Loucy (cell line): ENCODE measurements around the gene B3GLCT.

ENCODE experiments used
- H2AFZ ChIP-seq: fragments of 200-600 bp; sonication (generic); 2 replicates; pipeline ENCODE4 v1.6.0; 2016; ENCODE audit warnings: antibody characterized with exemption, mild to moderate bottlenecking, low read length, moderate library complexity
- H3F3A ChIP-seq: fragments of 200-600 bp; 2 replicates; pipeline ENCODE4 v1.6.0; 2016; ENCODE audit warnings: antibody characterized with exemption, low read depth, mild to moderate bottlenecking
- H3K27me3 ChIP-seq: fragments of 200-600 bp; sonication (generic); 2 replicates; pipeline ENCODE4 v1.6.1; 2014; ENCODE audit warnings: low read length, mild to moderate bottlenecking; ENCODE audit not compliant: insufficient read depth, poor library complexity, severe bottlenecking
- H3K36me3 ChIP-seq: fragments of 200-600 bp; sonication (generic); 2 replicates; pipeline ENCODE4 v1.6.1; 2016; ENCODE audit warnings: low read length; ENCODE audit not compliant: insufficient read depth
- H3K4me1 ChIP-seq: fragments of 200-600 bp; sonication (generic); 2 replicates; pipeline ENCODE4 v1.5.1; 2014; ENCODE audit warnings: low read length, mild to moderate bottlenecking; ENCODE audit not compliant: insufficient read depth, poor library complexity, severe bottlenecking
- H3K4me2 ChIP-seq: fragments of 200-600 bp; sonication (generic); 2 replicates; pipeline ENCODE4 v1.6.0; 2014; ENCODE audit warnings: antibody characterized with exemption, low read length, low read depth, mild to moderate bottlenecking; ENCODE audit not compliant: poor library complexity, severe bottlenecking
- H3K4me3 ChIP-seq: fragments of 200-600 bp; sonication (generic); 2 replicates; pipeline ENCODE4 v1.5.1; 2014; ENCODE audit warnings: low read length, mild to moderate bottlenecking, mixed read lengths; ENCODE audit not compliant: poor library complexity, severe bottlenecking
- H3K79me2 ChIP-seq: fragments of 200-600 bp; sonication (generic); 2 replicates; pipeline ENCODE4 v1.6.1; 2014; ENCODE audit warnings: low read length; ENCODE audit not compliant: insufficient read depth
- H3K9ac ChIP-seq: fragments of 200-600 bp; sonication (generic); 2 replicates; pipeline ENCODE4 v1.6.0; 2014; ENCODE audit warnings: mild to moderate bottlenecking, low read depth, low read length, moderate library complexity; ENCODE audit not compliant: poor library complexity, severe bottlenecking
- H3K9me2 ChIP-seq: fragments of 200-600 bp; sonication (generic); replicated peaks from 2 replicates; pipeline ENCODE4 v1.6.1; 2016; ENCODE audit warnings: low read depth, low read length, mixed read lengths
- H3K9me3 ChIP-seq: fragments of 200-600 bp; sonication (generic); 2 replicates; pipeline ENCODE4 v1.6.1; 2014; ENCODE audit warnings: mild to moderate bottlenecking, antibody characterized with exemption, low read length, low read depth; ENCODE audit not compliant: insufficient read depth
- H4K20me1 ChIP-seq: fragments of 200-600 bp; sonication (generic); 2 replicates; pipeline ENCODE4 v1.6.0; 2014; ENCODE audit warnings: antibody characterized with exemption, low read length, mild to moderate bottlenecking; ENCODE audit not compliant: insufficient read depth, poor library complexity, severe bottlenecking
- EZH2phosphoT487 ChIP-seq: fragments of 200-600 bp; IDR thresholded peaks from 2 replicates; pipeline ENCODE4 v1.6.1; 2018; ENCODE audit warnings: antibody characterized with exemption, mild to moderate bottlenecking, moderate library complexity, borderline replicate concordance
- TF ChIP-seq, protein P1 (sequence below): fragments of 200-600 bp; sonication (generic); conservative IDR thresholded peaks from 2 replicates; pipeline ENCODE4 v1.5.1; 2014; ENCODE audit warnings: mild to moderate bottlenecking, antibody characterized with exemption, low read length

The B3GLCT gene

DNA sequence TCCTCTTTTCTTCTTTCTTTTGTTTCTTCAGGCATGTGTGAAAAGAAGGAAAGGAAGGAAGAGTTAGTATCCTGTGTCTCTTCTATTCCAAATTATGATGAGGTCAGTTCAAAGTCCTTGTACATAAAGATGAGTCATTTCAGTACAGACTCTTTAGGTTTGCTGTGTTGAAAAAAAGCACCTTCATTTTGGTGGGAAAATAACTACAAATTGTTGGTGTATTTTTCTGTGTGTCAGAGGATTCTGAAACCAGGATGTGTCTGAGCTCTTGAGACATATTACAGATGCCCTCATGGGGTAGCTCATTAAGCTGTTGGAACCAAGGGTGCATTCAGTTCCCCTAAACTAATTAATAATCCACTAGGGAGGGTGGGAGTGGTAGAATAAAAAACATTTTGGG lies 32.3 kb upstream of the B3GLCT start:
- Histone ChIP-seq H3K9me3 (no peaks in the 10 kb centered on the region), H3K36me3 (no peaks in the 10 kb centered on the region), H3K4me1 (peaks cover 11% of the 10 kb centered on the region), H3K27me3 (no peaks in the 10 kb centered on the region), H2AFZ (no peak overlapping the region), H3K9me2 (no peaks in the 10 kb centered on the region), H3F3A (no peaks in the 10 kb centered on the region), H3K4me2 (no peak overlapping the region), H4K20me1 (no peaks in the 10 kb centered on the region), H3K4me3 (no peak overlapping the region), H3K9ac (no peak overlapping the region), H3K79me2 (peaks cover 9% of the 10 kb centered on the region; the same call in 1 of the 2 replicates)
- TF ChIP-seq, protein P1, sequence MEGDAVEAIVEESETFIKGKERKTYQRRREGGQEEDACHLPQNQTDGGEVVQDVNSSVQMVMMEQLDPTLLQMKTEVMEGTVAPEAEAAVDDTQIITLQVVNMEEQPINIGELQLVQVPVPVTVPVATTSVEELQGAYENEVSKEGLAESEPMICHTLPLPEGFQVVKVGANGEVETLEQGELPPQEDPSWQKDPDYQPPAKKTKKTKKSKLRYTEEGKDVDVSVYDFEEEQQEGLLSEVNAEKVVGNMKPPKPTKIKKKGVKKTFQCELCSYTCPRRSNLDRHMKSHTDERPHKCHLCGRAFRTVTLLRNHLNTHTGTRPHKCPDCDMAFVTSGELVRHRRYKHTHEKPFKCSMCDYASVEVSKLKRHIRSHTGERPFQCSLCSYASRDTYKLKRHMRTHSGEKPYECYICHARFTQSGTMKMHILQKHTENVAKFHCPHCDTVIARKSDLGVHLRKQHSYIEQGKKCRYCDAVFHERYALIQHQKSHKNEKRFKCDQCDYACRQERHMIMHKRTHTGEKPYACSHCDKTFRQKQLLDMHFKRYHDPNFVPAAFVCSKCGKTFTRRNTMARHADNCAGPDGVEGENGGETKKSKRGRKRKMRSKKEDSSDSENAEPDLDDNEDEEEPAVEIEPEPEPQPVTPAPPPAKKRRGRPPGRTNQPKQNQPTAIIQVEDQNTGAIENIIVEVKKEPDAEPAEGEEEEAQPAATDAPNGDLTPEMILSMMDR, result no peak

DNA sequence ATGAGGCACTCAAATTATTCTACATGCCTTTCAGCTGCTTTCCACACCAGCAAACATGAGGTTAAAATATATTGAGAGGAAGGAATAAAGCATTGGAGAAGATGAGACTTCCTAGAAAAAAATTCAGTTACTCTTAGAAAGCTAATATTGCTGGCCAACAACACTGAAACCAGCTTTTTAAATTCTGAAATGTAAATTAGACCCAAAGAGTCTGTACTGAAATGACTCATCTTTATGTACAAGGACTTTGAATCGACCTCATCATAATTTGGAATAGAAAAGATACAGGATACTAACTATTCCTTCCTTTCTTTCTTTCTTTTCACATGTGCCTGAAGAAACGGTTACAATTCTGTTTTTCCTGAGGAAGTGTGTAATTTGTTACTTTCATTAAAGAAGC lies 31.6 kb upstream of the B3GLCT start:
- no peak for TF ChIP-seq EZH2phosphoT487
- TF ChIP-seq, protein P1, result no peak
- Histone ChIP-seq H3K36me3 (no peaks in the 10 kb centered on the region), H3K79me2 (peaks cover 4% of the 10 kb centered on the region; the same call in 1 of the 2 replicates), H3K9me3 (no peaks in the 10 kb centered on the region), H3K27me3 (no peaks in the 10 kb centered on the region), H3K4me3 (no peak overlapping the region), H3F3A (no peaks in the 10 kb centered on the region), H3K4me2 (no peak overlapping the region), H3K9ac (no peak overlapping the region), H3K9me2 (no peaks in the 10 kb centered on the region), H4K20me1 (no peaks in the 10 kb centered on the region), H3K4me1 (peaks cover 4% of the 10 kb centered on the region), H2AFZ (no peak overlapping the region)

DNA sequence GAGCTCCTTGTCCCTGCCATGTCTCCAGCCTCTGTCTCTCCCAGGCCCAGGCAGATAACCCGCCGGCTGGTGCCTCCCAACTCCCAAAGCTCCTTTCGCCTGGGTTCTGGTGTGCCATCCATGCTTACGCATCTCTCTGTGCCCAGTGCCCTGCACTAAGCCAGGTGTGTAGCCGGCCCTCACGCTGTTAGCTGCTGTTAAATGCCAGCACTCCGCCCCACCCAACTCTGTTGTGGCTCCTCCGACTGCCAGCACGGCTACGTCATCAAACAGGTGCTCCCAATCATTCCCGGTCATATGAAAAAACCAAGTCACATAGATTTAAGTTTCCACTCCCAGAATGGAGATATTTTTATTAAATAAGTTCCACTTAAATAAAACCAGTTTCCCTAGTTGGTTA lies 31.0 kb upstream of the B3GLCT start:
- no peaks in the 10 kb centered on the region for H3F3A ChIP-seq
- no peak for TF ChIP-seq EZH2phosphoT487
- TF ChIP-seq, protein P1, result no peak
- H3K27me3 ChIP-seq, result no peaks in the 10 kb centered on the region
- no peaks in the 10 kb centered on the region for H3K36me3 ChIP-seq
- H4K20me1 ChIP-seq, result no peaks in the 10 kb centered on the region
- H3K9me3 ChIP-seq, result no peaks in the 10 kb centered on the region
- H3K4me3 ChIP-seq, result no peak overlapping the region
- no peaks in the 10 kb centered on the region for H3K79me2 ChIP-seq
- no peak overlapping the region for H3K4me2 ChIP-seq
- no peak overlapping the region for H3K9ac ChIP-seq
- no peak overlapping the region for H2AFZ ChIP-seq
- H3K4me1 ChIP-seq, result no peaks in the 10 kb centered on the region
- no peaks in the 10 kb centered on the region for H3K9me2 ChIP-seq
